Heart left ventricle (tissue), 13 donors: ENCODE data around the gene OLFML2B.

Source experiments
- POLR2A ChIP-seq, 2 donors: fragments of 450-650 bp; IDR thresholded peaks; one replicate each; pipeline ENCODE4 v1.6.1; 2017; ENCODE audit warnings: antibody characterized with exemption in 2 of 2, mild to moderate bottlenecking in 2 of 2, moderate library complexity in 2 of 2
- TF ChIP-seq, protein P1 (sequence below), 12 donors: fragments of 200-600 bp; sonication (generic) in 4 of 12; IDR thresholded peaks; one replicate each; pipeline versions ENCODE4 v1.5.0 to v1.8.0; 2018 to 2022; ENCODE audit warnings: antibody characterized with exemption in 12 of 12, mild to moderate bottlenecking in 5 of 12
- donor health status: ischemic (EF 13 %, LVEDD 7.1; RV severe dilation, severe dysfunction).
- donor health status: DM: no; HTN: yes; CAD: no.
- donor health status: DM: no; HTN: no; CAD: no.
- donor health status: ischemic (EF 25% LVEDD 6.9; RV normal size, moderate dysfunction).
- donor health status: ischemic (EF 25% LVEDD 5.7; RV mildly dilated, moderate dysfunction).
- donor health status: ischemic (EF 35%, LVEDD 5.7; RV mildly dilated, moderate dysfunction).
- donor health status: nonischemic (EF 11% LVEDD 7.7; RV severe dilation, severe dysfunction).
- donor health status: DM: yes; HTN: yes; CAD: no.
- donor health status: PGD.
- donor health status: ischemic (EF 29% LVEDD 5.4; RV normal size, mild dysfunction).
- donor health status: nonischemic (EF 23%, LVEDD 6.1; RV moderate dilation, normal function).

DNA sequence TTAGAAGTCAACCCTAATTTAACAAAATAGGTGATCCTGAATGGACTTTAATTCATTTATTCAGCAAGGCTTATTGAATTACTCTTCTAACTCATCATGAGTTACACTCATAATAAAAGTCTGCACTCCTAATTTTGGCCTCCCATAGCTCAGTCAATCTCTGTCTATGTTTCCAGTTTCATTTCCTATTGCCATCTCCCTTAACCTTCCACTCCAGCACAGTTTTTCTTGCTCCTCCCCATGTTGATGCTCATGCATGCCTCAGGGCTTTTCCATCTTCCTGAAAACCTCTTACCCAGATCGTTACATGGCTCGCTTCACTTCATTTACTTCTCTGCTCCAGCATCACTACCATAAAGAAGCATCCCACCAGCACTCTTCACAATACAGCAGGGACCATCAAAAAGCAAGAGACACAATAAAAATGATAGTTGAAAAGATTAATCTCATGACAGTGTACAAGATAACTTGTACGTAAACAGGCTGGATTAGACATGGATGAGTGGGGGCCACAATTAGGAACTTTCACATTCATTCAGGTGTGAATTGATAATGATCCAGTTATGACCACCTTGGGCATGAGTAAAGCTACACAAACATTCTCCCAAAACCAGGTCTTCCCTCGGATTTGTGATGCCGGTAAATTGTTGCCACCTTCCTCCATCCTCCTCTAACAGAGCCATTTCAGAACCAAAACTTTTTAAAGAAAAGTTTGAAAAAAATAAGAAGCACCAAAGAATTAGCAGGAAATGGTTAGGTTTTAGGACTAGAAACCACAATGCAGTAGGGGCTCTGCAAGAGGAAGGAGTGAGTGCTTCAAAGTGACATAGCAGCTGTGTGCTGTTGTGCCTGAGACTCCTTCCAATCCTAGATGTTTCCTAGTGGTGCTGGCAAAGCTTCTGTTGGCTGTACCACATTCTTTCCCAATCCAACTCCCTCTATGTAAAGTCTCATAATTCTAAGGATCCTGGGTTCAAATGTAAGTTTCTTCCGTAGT, 89.8 kb downstream of the OLFML2B start:
- TF ChIP-seq, protein P1, sequence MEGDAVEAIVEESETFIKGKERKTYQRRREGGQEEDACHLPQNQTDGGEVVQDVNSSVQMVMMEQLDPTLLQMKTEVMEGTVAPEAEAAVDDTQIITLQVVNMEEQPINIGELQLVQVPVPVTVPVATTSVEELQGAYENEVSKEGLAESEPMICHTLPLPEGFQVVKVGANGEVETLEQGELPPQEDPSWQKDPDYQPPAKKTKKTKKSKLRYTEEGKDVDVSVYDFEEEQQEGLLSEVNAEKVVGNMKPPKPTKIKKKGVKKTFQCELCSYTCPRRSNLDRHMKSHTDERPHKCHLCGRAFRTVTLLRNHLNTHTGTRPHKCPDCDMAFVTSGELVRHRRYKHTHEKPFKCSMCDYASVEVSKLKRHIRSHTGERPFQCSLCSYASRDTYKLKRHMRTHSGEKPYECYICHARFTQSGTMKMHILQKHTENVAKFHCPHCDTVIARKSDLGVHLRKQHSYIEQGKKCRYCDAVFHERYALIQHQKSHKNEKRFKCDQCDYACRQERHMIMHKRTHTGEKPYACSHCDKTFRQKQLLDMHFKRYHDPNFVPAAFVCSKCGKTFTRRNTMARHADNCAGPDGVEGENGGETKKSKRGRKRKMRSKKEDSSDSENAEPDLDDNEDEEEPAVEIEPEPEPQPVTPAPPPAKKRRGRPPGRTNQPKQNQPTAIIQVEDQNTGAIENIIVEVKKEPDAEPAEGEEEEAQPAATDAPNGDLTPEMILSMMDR (IDR thresholded peaks at IDR 0.05) = no peak
- TF ChIP-seq POLR2A (IDR thresholded peaks at IDR 0.05) = no peak
